Activated T-cell treated with anti-CD3 and anti-CD28 coated beads, Interleukin-2, amount 50 U/mL, for 1 hour (primary cell): ENCODE data around the gene TEX22.

ENCODE experiments used
- DNase-seq: peaks from one replicate; pipeline ENCODE4 v3.0.0-alpha.2; 2020

Gene TEX22

GRCh38 chr14:105409364-105409763 lies 11.0 kb downstream of the TEX22 start:
- no peak for DNase-seq

GRCh38 chr14:105410642-105411016 lies 12.3 kb downstream of the TEX22 start:
- DNase-seq: no peak

- peak; percentile 55 for DNase-seq
Observed at GRCh38 chr14:105411017-105411941, 12.9 kb downstream of the TEX22 start.

GRCh38 chr14:105411985-105412770 lies 13.8 kb downstream of the TEX22 start:
- no peak for DNase-seq

GRCh38 chr14:105412771-105413543 lies 14.6 kb downstream of the TEX22 start:
- no peak for DNase-seq

GRCh38 chr14:105413544-105413886 lies 15.2 kb downstream of the TEX22 start:
- DNase-seq: no peak

- DNase-seq: peak; percentile 75
Observed at GRCh38 chr14:105414456-105415371, 16.4 kb downstream of the TEX22 start.

- no peak for DNase-seq
Observed at GRCh38 chr14:105415481-105416428, 17.4 kb downstream of the TEX22 start.

GRCh38 chr14:105416671-105417070 lies 18.3 kb downstream of the TEX22 start:
- no peak for DNase-seq

GRCh38 chr14:105417690-105418121 lies 19.4 kb downstream of the TEX22 start:
- no peak for DNase-seq

GRCh38 chr14:105418269-105419194 lies 20.2 kb downstream of the TEX22 start:
- no peak for DNase-seq

GRCh38 chr14:105419195-105420091 lies 21.1 kb downstream of the TEX22 start, which contains the start of gene MTA1:
Gene MTA1, plus strand, starts transcription at chr14:105419827. Its CDS starts 209 bp downstream, at chr14:105420036.
- DNase-seq: peak; percentile 57

GRCh38 chr14:105420101-105420973 lies 22.0 kb downstream of the TEX22 start:
- DNase-seq: peak; percentile 34

GRCh38 chr14:105420974-105421674 lies 22.8 kb downstream of the TEX22 start:
- no peak for DNase-seq

- DNase-seq: no peak
Observed at GRCh38 chr14:105421723-105422615, 23.6 kb downstream of the TEX22 start.
